GM19240 (cell line): ENCODE measurements around the gene PRAMEF8.
"Not testable (repeated sequence)": the region's sequence is repeated elsewhere in the genome, so short reads cannot be mapped to it uniquely, and the experiment has no call there.

Source experiments
- DNase-seq: peaks from one replicate; pipeline ENCODE4 v3.0.0; 2011; ENCODE audit warnings: low spot score; ENCODE audit not compliant: insufficient read length

Gene PRAMEF8

DNA sequence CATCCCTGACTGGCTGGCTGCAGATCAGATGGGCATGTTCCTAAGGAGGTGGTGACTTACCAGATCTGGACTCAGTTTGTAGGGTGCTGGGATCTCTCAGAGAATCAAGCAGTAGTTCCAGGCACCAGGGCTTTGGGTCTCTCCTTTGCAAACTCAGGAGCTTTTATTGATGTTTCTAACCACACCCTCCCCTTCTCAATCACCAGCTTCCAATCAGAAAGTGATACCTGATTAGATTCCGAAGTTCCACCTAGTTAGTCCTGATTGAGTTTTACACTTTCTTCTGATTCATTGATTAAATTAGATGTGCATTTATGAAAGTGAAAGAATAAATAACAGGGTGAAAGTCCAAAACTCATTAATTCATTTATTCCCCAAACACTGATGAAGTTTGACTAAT is at the start of gene PRAMEF8:
PRAMEF8 (minus strand) TSS at position 101 of the 400 bp plus-strand sequence. CDS start 1,046 bp downstream, outside the sequence.
- not testable (repeated sequence) for DNase-seq

GRCh38 chr1:13315281-13315680 is 30.3 kb upstream of the PRAMEF8 start, which contains the start of gene PRAMEF15:
Gene PRAMEF15 (plus strand): TSS chr1:13315581. CDS start chr1:13318408, 2,827 bp downstream.
- not testable (repeated sequence) for DNase-seq

DNA sequence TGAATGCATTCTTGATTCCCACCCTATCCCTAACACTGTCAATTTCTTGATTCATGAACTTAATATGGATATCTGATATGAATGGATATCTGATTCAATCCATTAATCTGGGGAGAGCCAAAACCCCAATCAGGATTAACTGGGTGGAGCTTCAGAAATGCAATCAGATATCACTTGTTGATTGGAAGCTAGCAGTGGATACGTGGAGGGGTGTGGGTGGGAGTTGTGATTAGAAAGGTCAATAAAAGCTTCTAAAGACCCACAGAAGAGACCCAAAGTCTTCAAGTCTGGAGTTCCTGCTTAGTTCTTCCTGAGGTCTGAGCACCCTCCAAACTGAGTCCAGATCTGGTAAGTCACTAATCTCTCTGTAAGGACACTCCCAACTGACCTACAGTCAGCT is 18.3 kb upstream of the PRAMEF8 start, which contains the start of gene PRAMEF33:
PRAMEF33 (plus strand) TSS at position 301 of the 400 bp plus-strand sequence. CDS start 2,416 bp downstream, outside the sequence.
- not testable (repeated sequence) for DNase-seq

DNA sequence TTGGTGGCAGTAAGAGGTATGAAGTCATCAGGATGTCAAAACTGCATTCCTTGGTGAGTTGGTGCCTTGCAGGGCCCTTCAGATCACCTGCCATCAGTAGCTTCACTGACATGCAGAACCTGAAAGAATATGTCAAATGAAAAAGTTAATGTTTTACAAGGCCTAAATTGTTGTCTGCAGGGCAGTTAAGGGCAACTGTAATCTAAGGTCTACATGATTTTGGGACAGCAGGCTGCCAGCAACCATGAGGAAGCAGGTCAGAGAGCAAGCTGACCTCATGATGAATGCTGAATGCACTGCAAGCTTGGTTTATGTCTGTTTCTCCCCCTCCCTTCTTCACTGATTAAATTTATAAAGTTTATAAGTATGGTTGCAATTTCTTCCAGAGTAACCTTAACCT is 17.3 kb upstream of the PRAMEF8 start:
- DNase-seq = not testable (repeated sequence)

- not testable (repeated sequence) for DNase-seq
Measured at GRCh38 chr1:13298699-13299098, 13.8 kb upstream of the PRAMEF8 start.

GRCh38 chr1:13297216-13297931 is 12.4 kb upstream of the PRAMEF8 start:
- not testable (repeated sequence) for DNase-seq

DNA sequence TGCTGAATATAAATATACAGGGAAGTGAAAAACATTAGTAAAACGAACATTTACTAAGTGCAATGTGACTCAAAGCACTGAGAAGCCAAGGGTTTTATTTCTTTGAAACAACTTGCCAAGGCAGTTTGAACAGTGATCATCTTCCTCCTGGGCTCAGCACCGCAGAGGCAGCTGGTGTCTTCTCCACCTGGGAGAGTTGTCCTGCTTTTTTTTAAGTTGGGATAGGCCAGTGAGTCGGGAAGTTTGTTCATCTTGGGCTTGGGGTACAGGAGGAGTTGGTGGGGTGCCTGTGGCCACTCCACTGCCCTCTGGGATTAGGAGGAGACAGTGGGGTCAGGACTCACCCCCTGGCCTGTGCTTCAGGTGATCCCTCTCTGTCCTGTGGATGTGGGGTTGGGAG is 4.1 kb upstream of the PRAMEF8 start:
- not testable (repeated sequence) for DNase-seq

DNA sequence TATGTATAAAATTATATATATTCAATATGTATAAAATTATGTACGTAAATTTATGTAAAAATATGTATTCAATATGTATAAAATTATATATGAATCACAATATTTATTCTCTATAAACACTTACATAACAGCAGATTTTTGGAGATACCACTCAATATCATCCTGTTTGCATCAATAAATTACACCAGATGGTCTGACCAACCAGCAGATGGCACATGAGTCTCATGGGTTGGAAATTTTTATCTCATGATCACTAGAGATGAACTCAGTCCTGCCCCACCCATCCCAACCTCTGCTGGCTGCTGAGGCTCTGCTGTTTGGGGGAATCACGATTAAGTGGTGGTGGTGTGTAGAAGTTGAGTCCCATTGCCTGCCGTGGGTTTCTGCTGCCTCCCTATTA is 5.3 kb downstream of the PRAMEF8 start:
- DNase-seq = not testable (repeated sequence)

DNA sequence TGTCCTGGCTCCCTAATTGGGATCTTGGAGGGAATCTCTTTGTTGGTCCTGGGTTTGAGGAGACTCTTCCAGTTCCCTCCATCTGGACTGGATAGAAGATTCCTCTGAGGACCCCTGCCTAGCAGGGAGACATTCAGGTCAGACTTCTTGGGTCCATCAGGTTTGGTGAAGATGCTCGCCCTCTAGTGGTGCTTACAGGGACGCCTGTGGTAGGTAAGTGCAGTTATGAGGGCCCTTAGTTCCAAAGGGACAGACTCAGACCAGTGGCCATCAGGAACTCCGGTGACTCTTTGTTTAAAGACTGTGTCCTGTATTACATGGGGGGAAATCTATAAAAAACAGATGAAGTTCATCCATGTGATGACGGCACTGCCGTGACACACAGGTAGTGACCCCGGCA is 7.9 kb downstream of the PRAMEF8 start:
- DNase-seq = not testable (repeated sequence)

DNA sequence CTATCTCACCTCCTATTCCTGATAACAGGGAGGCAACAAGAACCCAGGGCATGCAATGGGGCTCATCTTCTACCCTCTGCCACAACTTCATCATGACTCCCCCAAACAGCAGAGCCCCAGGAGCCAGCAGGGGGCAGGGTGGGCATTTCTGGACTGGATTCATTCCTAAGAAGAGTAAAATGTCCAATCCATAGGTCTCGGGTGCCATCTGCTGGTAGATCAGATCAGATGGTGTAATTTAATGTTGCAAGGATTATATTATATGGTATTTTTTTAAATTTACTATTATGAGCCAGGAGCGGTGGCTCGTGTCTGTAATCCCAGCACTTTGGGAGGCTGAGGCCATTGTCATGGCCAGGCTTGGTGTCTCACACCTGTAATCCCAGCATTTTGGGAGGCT is 19.8 kb downstream of the PRAMEF8 start:
- not testable (repeated sequence) for DNase-seq

- not testable (repeated sequence) for DNase-seq
Measured at GRCh38 chr1:13253898-13254297, 31.0 kb downstream of the PRAMEF8 start, which contains the start of gene PRAMEF5. Gene PRAMEF5 (plus strand): TSS chr1:13254198. CDS start chr1:13259269, 5,071 bp downstream.

- not testable (repeated sequence) for DNase-seq
Measured at GRCh38 chr1:13247122-13247521, 37.8 kb downstream of the PRAMEF8 start.

DNA sequence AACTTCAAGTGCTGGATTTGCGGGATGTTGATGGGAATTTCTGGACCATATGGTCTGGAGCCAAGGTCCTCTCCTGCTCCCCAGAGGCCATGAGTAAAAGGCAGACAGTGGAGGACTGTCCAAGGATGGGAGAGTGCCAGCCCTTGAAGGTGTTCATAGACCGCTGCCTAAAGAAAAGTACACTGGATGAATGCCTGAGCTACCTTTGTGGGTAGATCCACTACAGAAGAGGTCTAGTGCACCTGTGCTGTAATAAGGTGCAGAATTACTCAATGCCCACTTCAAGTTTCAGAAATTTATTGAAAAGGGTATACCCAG is 38.4 kb downstream of the PRAMEF8 start:
- DNase-seq = not testable (repeated sequence)

DNA sequence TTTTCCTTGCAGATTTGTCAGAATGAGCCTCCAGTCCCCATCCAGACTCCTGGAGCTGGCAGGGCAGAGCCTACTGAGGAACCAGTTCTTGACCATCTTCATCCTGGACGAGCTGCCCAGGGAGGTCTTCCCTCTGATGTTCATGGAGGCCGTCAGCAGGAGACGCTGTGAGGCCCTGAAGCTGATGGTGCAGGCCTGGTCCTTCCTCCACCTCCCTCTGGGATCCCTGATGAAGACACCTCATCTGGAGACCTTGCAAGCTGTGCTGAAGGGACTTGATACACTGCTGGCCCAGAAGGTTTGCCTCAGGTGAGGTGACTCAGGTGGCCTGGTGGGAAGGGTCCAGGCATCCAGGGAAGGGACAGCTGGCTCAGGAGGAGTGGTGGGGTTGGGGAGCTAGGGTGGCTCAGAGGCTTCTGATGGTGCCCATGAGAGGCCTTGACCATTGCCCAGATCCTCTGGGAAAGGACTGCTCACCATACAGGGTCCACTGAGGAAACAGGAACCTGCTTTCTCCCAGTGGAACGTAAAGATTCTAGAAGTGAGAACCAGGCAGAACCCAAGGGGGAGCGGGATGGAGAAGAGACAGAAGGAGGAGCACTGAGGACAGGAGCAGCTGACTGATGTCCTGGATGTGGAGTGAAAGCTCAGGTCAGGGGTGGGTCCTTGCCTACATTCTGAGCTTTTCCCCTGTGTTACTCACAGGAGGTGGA is 38.9 kb downstream of the PRAMEF8 start:
- DNase-seq = not testable (repeated sequence)

GRCh38 chr1:13243536-13244263 is 41.2 kb downstream of the PRAMEF8 start:
- not testable (repeated sequence) for DNase-seq

DNA sequence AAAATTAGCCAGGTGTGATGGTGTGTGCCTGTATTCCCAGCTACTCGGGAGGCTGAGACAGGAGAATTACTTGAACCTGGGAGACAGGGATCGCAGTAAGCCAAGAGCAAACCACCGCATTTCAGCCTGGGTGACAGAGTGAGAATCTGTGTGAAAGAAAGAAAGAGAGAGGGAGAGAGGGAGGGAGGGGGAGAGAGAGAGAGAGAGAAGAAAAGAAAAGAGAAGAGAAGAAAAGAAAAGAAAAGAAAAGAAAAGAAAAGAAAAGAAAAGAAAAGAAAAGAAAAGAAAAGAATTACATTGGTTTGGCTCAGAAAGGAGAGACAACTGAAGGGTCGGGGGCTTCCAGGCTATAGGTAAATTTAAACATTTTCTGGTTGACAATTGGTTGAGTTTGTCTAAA is 45.3 kb downstream of the PRAMEF8 start:
- DNase-seq = not testable (repeated sequence)

DNA sequence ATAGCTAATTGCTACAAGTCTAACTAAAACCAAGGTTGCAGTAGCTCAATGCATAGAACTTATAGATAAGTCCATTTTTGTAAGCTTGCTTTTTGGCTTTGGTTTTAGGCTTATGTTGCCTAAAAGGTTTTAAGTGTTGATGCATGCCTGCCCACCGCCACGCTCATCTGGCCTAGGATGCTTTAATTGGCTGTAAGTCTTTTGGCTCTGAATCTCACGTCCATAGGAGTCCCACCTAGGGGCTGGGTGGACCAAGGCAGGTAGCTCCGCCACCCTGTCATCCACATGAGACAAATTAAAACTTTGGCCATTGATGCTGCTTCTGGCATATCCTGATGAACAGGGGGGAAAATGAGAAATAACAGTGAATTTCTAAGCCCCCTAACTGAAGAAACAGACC is 47.4 kb downstream of the PRAMEF8 start:
- DNase-seq = not testable (repeated sequence)

- DNase-seq = not testable (repeated sequence)
Measured at GRCh38 chr1:13234057-13234456, 50.9 kb downstream of the PRAMEF8 start.

- DNase-seq = not testable (repeated sequence)
Measured at GRCh38 chr1:13232056-13232455, 52.9 kb downstream of the PRAMEF8 start.
